ENCODE results near the gene PITRM1. TPM values are rescaled to one million over a fixed set of nuclear protein-coding genes. Genes with fewer than 3 reads are reported as not detected.
A peak's percentile ranks its signal among the peaks of the same experiment; 100 is the strongest.

The PITRM1 gene
- total RNA-seq, 1 donor from 2014 or later, result 60.3 TPM

- H3K36me3 Mint-ChIP-seq (ENCODE audit: low read depth, unreplicated experiment), result peaks cover 36% of the 10 kb centered on the region
- no peak for DNase-seq (ENCODE audit: low spot score)
- H3K4me3 Mint-ChIP-seq (ENCODE audit: unreplicated experiment), result peak overlapping the region; percentile 42
- TF ChIP-seq, protein P1, sequence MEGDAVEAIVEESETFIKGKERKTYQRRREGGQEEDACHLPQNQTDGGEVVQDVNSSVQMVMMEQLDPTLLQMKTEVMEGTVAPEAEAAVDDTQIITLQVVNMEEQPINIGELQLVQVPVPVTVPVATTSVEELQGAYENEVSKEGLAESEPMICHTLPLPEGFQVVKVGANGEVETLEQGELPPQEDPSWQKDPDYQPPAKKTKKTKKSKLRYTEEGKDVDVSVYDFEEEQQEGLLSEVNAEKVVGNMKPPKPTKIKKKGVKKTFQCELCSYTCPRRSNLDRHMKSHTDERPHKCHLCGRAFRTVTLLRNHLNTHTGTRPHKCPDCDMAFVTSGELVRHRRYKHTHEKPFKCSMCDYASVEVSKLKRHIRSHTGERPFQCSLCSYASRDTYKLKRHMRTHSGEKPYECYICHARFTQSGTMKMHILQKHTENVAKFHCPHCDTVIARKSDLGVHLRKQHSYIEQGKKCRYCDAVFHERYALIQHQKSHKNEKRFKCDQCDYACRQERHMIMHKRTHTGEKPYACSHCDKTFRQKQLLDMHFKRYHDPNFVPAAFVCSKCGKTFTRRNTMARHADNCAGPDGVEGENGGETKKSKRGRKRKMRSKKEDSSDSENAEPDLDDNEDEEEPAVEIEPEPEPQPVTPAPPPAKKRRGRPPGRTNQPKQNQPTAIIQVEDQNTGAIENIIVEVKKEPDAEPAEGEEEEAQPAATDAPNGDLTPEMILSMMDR (IDR thresholded peaks at IDR 0.05; ENCODE audit: unreplicated experiment), result no peak
- H3K27ac Mint-ChIP-seq (ENCODE audit: unreplicated experiment), result no peak overlapping the region
- no peaks in the 10 kb centered on the region for H3K9me3 Mint-ChIP-seq (ENCODE audit: unreplicated experiment)
- H3K27me3 Mint-ChIP-seq (ENCODE audit: unreplicated experiment), result no peaks in the 10 kb centered on the region
- H3K4me1 Mint-ChIP-seq (ENCODE audit: unreplicated experiment), result no peaks in the 10 kb centered on the region
Measured at GRCh38 chr10:3136763-3137611, 35.6 kb downstream of the PITRM1 start.

DNA sequence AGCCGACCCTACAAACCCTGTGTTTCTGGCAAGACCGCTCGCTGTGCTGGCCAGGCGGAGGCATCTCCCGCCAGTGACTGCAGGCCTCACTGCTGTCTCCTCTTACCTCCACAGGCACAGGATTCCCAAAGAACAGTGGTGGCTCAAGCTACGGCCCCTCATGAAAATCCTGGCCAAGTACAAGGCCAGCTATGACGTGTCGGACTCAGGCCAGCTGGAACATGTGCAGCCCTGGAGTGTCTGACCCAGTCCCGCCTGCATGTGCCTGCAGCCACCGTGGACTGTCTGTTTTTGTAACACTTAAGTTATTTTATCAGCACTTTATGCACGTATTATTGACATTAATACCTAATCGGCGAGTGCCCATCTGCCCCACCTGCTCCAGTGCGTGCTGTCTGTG, 36.2 kb downstream of the PITRM1 start:
- no peak overlapping the region for H3K27ac Mint-ChIP-seq (ENCODE audit: unreplicated experiment)
- no peak for DNase-seq (ENCODE audit: low spot score)
- H3K36me3 Mint-ChIP-seq (ENCODE audit: low read depth, unreplicated experiment), result peaks cover 36% of the 10 kb centered on the region
- TF ChIP-seq, protein P1 (IDR thresholded peaks at IDR 0.05; ENCODE audit: unreplicated experiment), result no peak
- H3K4me3 Mint-ChIP-seq (ENCODE audit: unreplicated experiment), result peak overlapping the region; percentile 42
- H3K27me3 Mint-ChIP-seq (ENCODE audit: unreplicated experiment), result no peaks in the 10 kb centered on the region
- no peaks in the 10 kb centered on the region for H3K4me1 Mint-ChIP-seq (ENCODE audit: unreplicated experiment)
- no peaks in the 10 kb centered on the region for H3K9me3 Mint-ChIP-seq (ENCODE audit: unreplicated experiment)

DNA sequence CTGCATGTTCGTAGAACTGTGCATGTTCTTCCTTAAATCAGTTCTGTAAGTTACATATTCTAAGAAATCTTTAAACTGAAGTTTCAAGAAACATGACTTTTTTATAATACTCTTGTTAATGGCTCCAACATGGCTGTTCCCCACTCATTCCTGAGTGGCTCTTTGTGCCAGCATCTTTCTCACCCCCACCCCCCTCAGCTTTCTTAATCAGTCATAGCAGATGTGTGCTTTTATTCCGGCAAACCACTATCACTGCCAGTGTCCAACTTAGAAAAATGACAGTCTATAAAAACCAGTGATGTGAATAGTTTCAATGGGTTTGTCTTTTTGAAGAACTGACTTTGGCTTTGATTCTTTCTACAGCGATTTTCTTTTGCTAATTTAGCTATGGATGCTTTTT, 37.6 kb downstream of the PITRM1 start:
- H3K4me1 Mint-ChIP-seq (ENCODE audit: unreplicated experiment), result no peaks in the 10 kb centered on the region
- H3K27ac Mint-ChIP-seq (ENCODE audit: unreplicated experiment), result no peak overlapping the region
- TF ChIP-seq, protein P1 (IDR thresholded peaks at IDR 0.05; ENCODE audit: unreplicated experiment), result no peak
- no peak for DNase-seq (ENCODE audit: low spot score)
- H3K36me3 Mint-ChIP-seq (ENCODE audit: low read depth, unreplicated experiment), result peaks cover 38% of the 10 kb centered on the region
- H3K9me3 Mint-ChIP-seq (ENCODE audit: unreplicated experiment), result no peaks in the 10 kb centered on the region
- no peak overlapping the region for H3K4me3 Mint-ChIP-seq (ENCODE audit: unreplicated experiment)
- H3K27me3 Mint-ChIP-seq (ENCODE audit: unreplicated experiment), result no peaks in the 10 kb centered on the region

DNA sequence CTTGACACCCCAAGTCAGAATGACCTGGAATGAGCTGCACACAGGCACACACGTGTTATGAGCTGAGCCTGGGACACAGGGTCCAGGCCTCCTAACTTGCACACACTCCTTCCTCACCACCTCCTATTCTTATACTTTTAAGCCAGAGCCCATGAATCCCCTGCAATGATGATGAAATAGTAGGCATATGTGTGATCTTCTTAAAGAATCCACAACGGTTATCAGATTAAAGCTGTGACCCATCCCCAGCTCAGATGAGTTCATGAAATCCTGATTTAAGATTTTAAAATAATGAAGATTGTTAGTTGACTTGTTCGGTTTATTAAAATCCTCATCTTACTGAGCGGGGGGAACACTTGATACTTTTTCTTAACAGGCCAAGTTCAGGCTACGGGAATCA, 38.6 kb downstream of the PITRM1 start:
- no peaks in the 10 kb centered on the region for H3K9me3 Mint-ChIP-seq (ENCODE audit: unreplicated experiment)
- H3K27ac Mint-ChIP-seq (ENCODE audit: unreplicated experiment), result no peak overlapping the region
- H3K36me3 Mint-ChIP-seq (ENCODE audit: low read depth, unreplicated experiment), result peaks cover 40% of the 10 kb centered on the region

More for the DNA sequence above, 38.6 kb downstream of the PITRM1 start:
- Mint-ChIP-seq H3K27me3 (ENCODE audit: unreplicated experiment) (peaks cover 4% of the 10 kb centered on the region), H3K4me3 (ENCODE audit: unreplicated experiment) (no peak overlapping the region), H3K4me1 (ENCODE audit: unreplicated experiment) (no peaks in the 10 kb centered on the region)
- no peak for DNase-seq (ENCODE audit: low spot score)
- TF ChIP-seq, protein P1 (IDR thresholded peaks at IDR 0.05; ENCODE audit: unreplicated experiment), result no peak
